H9 (cell line): ENCODE measurements around the gene EFNA5. TPM values are rescaled to one million over a fixed set of nuclear protein-coding genes. Genes with fewer than 3 reads are reported as not detected.

Experiments
- DNase-seq: peaks from one replicate; pipeline ENCODE4 v3.0.0-alpha.2; 2017
- H2AFZ ChIP-seq: one replicate; pipeline ENCODE4 v1.6.1; 2013; ENCODE audit warnings: mild to moderate bottlenecking, low read length, control low read depth, moderate library complexity
- H2AK5ac ChIP-seq: 2 replicates; pipeline ENCODE4 v1.6.1; 2013; ENCODE audit warnings: low read length, control low read depth, mixed read lengths; ENCODE audit not compliant: insufficient read length
- H2BK120ac ChIP-seq: one replicate; pipeline ENCODE4 v1.6.1; 2013; ENCODE audit warnings: low read depth, mild to moderate bottlenecking, low read length, control low read depth, inconsistent platforms; ENCODE audit not compliant: poor library complexity, severe bottlenecking
- H2BK12ac ChIP-seq: 2 replicates; pipeline ENCODE4 v1.6.1; 2013; ENCODE audit warnings: low read length, control low read depth, mixed read lengths, low read depth; ENCODE audit not compliant: insufficient read length
- H2BK15ac ChIP-seq: 2 replicates; pipeline ENCODE4 v1.6.1; 2013; ENCODE audit warnings: low read depth, low read length, control low read depth
- H2BK20ac ChIP-seq: one replicate; pipeline ENCODE4 v1.6.1; 2013; ENCODE audit warnings: low read depth, mild to moderate bottlenecking, low read length, control low read depth, inconsistent platforms; ENCODE audit not compliant: poor library complexity, severe bottlenecking
- H2BK5ac ChIP-seq: 2 replicates; pipeline ENCODE4 v1.6.1; 2013; ENCODE audit warnings: low read length, control low read depth, mixed read lengths; ENCODE audit not compliant: insufficient read length
- H3K14ac ChIP-seq: 2 replicates; pipeline ENCODE4 v1.6.1; 2013; ENCODE audit warnings: low read length, control low read depth; ENCODE audit not compliant: insufficient read depth
- H3K18ac ChIP-seq: 2 replicates; pipeline ENCODE4 v1.6.1; 2013; ENCODE audit warnings: low read depth, mild to moderate bottlenecking, mixed read lengths, low read length, control low read depth; ENCODE audit not compliant: insufficient read length
- H3K23ac ChIP-seq: 2 replicates; pipeline ENCODE4 v1.6.1; 2013; ENCODE audit warnings: low read length, control low read depth, mixed read lengths, low read depth; ENCODE audit not compliant: insufficient read length
- H3K23me2 ChIP-seq: 2 replicates; pipeline ENCODE4 v1.6.1; 2013; ENCODE audit warnings: low read depth, mild to moderate bottlenecking, mixed read lengths, low read length, control low read depth; ENCODE audit not compliant: insufficient read length, poor library complexity, severe bottlenecking
- H3K27ac ChIP-seq: 2 replicates; pipeline ENCODE4 v1.5.1; 2013; ENCODE audit warnings: low read length, control low read depth, mixed read lengths, low read depth; ENCODE audit not compliant: insufficient read length
- H3K27me3 ChIP-seq: 2 replicates; pipeline ENCODE4 v1.6.1; 2013; ENCODE audit warnings: low read length, control low read depth, inconsistent platforms; ENCODE audit not compliant: insufficient read depth
- H3K4ac ChIP-seq: 2 replicates; pipeline ENCODE4 v1.6.1; 2013; ENCODE audit warnings: low read depth, mild to moderate bottlenecking, control low read depth, inconsistent platforms, low read length, moderate library complexity
- H3K4me1 ChIP-seq: 2 replicates; pipeline ENCODE4 v1.6.1; 2013; ENCODE audit warnings: low read length, control low read depth, inconsistent platforms; ENCODE audit not compliant: insufficient read depth
- H3K4me2 ChIP-seq: 2 replicates; pipeline ENCODE4 v1.6.1; 2013; ENCODE audit warnings: low read length, control low read depth, mixed read lengths; ENCODE audit not compliant: insufficient read length, insufficient read depth
- H3K56ac ChIP-seq: 2 replicates; pipeline ENCODE4 v1.6.1; 2013; ENCODE audit warnings: low read depth, mild to moderate bottlenecking, mixed read lengths, low read length, control low read depth; ENCODE audit not compliant: insufficient read length
- H3K79me1 ChIP-seq: 2 replicates; pipeline ENCODE4 v1.6.1; 2013; ENCODE audit warnings: low read depth, mild to moderate bottlenecking, moderate library complexity, low read length, control low read depth, inconsistent platforms; ENCODE audit not compliant: insufficient read depth, poor library complexity, severe bottlenecking
- H3K79me2 ChIP-seq: 2 replicates; pipeline ENCODE4 v1.6.1; 2013; ENCODE audit warnings: low read length, control low read depth, inconsistent platforms; ENCODE audit not compliant: insufficient read depth
- H3K9ac ChIP-seq: 2 replicates; pipeline ENCODE4 v1.6.1; 2013; ENCODE audit warnings: low read length, control low read depth, mixed read lengths; ENCODE audit not compliant: insufficient read length; ENCODE audit errors: extremely low read depth
- H3K9me3 ChIP-seq: one replicate; pipeline ENCODE4 v1.6.1; 2013; ENCODE audit warnings: low read depth, low read length, inconsistent platforms; ENCODE audit not compliant: control insufficient read depth
- H3T11ph ChIP-seq: one replicate; pipeline ENCODE4 v1.6.1; 2013; ENCODE audit warnings: mild to moderate bottlenecking, low read length, control low read depth, inconsistent platforms
- H4K20me1 ChIP-seq: one replicate; pipeline ENCODE4 v1.6.1; 2013; ENCODE audit not compliant: control insufficient read depth, insufficient read length, insufficient read depth
- H4K5ac ChIP-seq: 2 replicates; pipeline ENCODE4 v1.6.1; 2013; ENCODE audit warnings: low read depth, mild to moderate bottlenecking, mixed read lengths, low read length, control low read depth; ENCODE audit not compliant: insufficient read length
- H4K8ac ChIP-seq: replicated peaks from 2 replicates; pipeline ENCODE4 v1.6.1; 2013; ENCODE audit warnings: low read length, control low read depth, mixed read lengths, low read depth; ENCODE audit not compliant: insufficient read length
- H4K91ac ChIP-seq: 2 replicates; pipeline ENCODE4 v1.6.1; 2013; ENCODE audit warnings: low read depth, mild to moderate bottlenecking, moderate library complexity, mixed read lengths, low read length, control low read depth; ENCODE audit not compliant: insufficient read length
- H3K27ac Mint-ChIP-seq, 3 experiments: 2 replicates in 2 of 3; 3 replicates in 1 of 3; pipeline ENCODE4 v1.8.0; 2020 to 2021; ENCODE audit warnings: mixed read lengths in 3 of 3, mild to moderate bottlenecking in 1 of 3, moderate library complexity in 1 of 3
- H3K27me3 Mint-ChIP-seq: 2 replicates; pipeline ENCODE4 v1.8.0; 2021; ENCODE audit warnings: low read depth, mild to moderate bottlenecking, moderate library complexity, mixed read lengths
- H3K36me3 Mint-ChIP-seq, 3 experiments: 2 replicates in 2 of 3; 3 replicates in 1 of 3; pipeline ENCODE4 v1.8.0; 2020 to 2021; ENCODE audit warnings: low read depth in 3 of 3, mixed read lengths in 3 of 3; ENCODE audit not compliant: insufficient read depth in 1 of 3
- H3K4me1 Mint-ChIP-seq, 2 experiments: 2 replicates each; pipeline ENCODE4 v1.8.0; 2020; ENCODE audit warnings: mixed read lengths in 2 of 2
- H3K4me3 Mint-ChIP-seq, 2 experiments: 2 replicates in 1 of 2; 3 replicates in 1 of 2; pipeline ENCODE4 v1.8.0; 2020 to 2021; ENCODE audit warnings: mild to moderate bottlenecking in 2 of 2, mixed read lengths in 2 of 2, moderate library complexity in 1 of 2
- H3K9me3 Mint-ChIP-seq, 2 experiments: 2 replicates in 1 of 2; 3 replicates in 1 of 2; pipeline ENCODE4 v1.8.0; 2020; ENCODE audit warnings: mild to moderate bottlenecking in 2 of 2, mixed read lengths in 2 of 2, moderate library complexity in 1 of 2
- CTCF ChIP-seq: fragments of 200-600 bp; sonication (generic); conservative IDR thresholded peaks from 3 replicates; pipeline ENCODE4 v1.8.0; 2021; ENCODE audit warnings: antibody characterized with exemption, mild to moderate bottlenecking
- WGBS: extraction: QIAGEN DNeasy Blood & Tissue Kit; methylation state at CpG from one replicate; pipeline ENCODE4 v1.1.7; 2013; ENCODE audit warnings: missing lambda C conversion rate, low lambda C conversion rate, mixed read lengths; ENCODE audit not compliant: insufficient read length; ENCODE audit errors: extremely low coverage; 5-methylcytosine and 5-hydroxymethylcytosine counted together
- total RNA-seq: library from RNA; stranded (reverse); gene quantifications from 2 replicates; pipeline ENCODE4 v1.2.1, GENCODE V29; 2021

EFNA5 gene
- total RNA-seq, 1 experiment from 2014 or later: 20.4 TPM

GRCh38 chr5:107505763-107506534 is 164.8 kb downstream of the EFNA5 start:
- Histone ChIP-seq H3K4me2 (no peak overlapping the region), H3K14ac (no peak overlapping the region), H3K9ac (no peak overlapping the region), H2AK5ac (no peak overlapping the region), H2BK15ac (no peak overlapping the region), H3K4me1 (peaks cover 9% of the 10 kb centered on the region), H3T11ph (no peak overlapping the region), H2BK120ac (no peak overlapping the region), H2AFZ (no peak overlapping the region), H4K8ac (no peak overlapping the region), H3K79me2 (no peaks in the 10 kb centered on the region), H2BK20ac (no peak overlapping the region), H3K56ac (no peak overlapping the region), H2BK12ac (no peak overlapping the region), H3K18ac (no peak overlapping the region), H4K91ac (no peak overlapping the region), H3K27ac (no peak overlapping the region), H2BK5ac (no peak overlapping the region), H3K4ac (no peak overlapping the region), H4K20me1 (no peaks in the 10 kb centered on the region), H3K23ac (no peak overlapping the region), H3K27me3 (no peaks in the 10 kb centered on the region), H3K79me1 (no peaks in the 10 kb centered on the region), H4K5ac (no peak overlapping the region), H3K9me3 (no peaks in the 10 kb centered on the region), H3K23me2 (no peaks in the 10 kb centered on the region)
- WGBS: no CpG with 5 or more reads among the region's 3 CpGs
- peaks cover 47 to 65% of the 10 kb centered on the region in 2 experiments for H3K4me1 Mint-ChIP-seq
- DNase-seq: no peak
- no peaks in the 10 kb centered on the region for H3K36me3 Mint-ChIP-seq
- H3K9me3 Mint-ChIP-seq: no peaks in the 10 kb centered on the region
- peak overlapping the region in 2 of 3 experiments; percentile 39 to 67; a peak in 5 of 7 replicates for H3K27ac Mint-ChIP-seq
- no peak overlapping the region for H3K4me3 Mint-ChIP-seq
- no peak for TF ChIP-seq CTCF
- no peaks in the 10 kb centered on the region for H3K27me3 Mint-ChIP-seq
